ENCODE results near the gene LHFPL6.
A peak's percentile ranks its signal among the peaks of the same experiment; 100 is the strongest.

The LHFPL6 gene

GRCh38 chr13:39612023-39612637 lies 9.1 kb upstream of the LHFPL6 start:
- Histone ChIP-seq H3K4me3 (ENCODE audit: low read depth in 1 of 2, low read length in 1 of 2) (no peak overlapping the region), H3K9me3 (no peaks in the 10 kb centered on the region), H3K4me1 (ENCODE audit: control insufficient read depth in 1 of 2, insufficient read depth in 1 of 2, low read depth in 1 of 2, low read length in 1 of 2) (no peaks in the 10 kb centered on the region), H3K27ac (no peak overlapping the region), H3K27me3 (no peaks in the 10 kb centered on the region), H3K36me3 (no peaks in the 10 kb centered on the region)
- TF ChIP-seq CTCF (IDR thresholded peaks at IDR 0.05), result peak; percentile 25

- Histone ChIP-seq H3K4me1 (ENCODE audit: control insufficient read depth in 1 of 2, insufficient read depth in 1 of 2, low read depth in 1 of 2, low read length in 1 of 2) (peaks cover 0 to 6% of the 10 kb centered on the region in 2 experiments), H3K4me3 (ENCODE audit: low read depth in 1 of 2, low read length in 1 of 2) (no peak overlapping the region), H3K27ac (no peak overlapping the region), H3K36me3 (no peaks in the 10 kb centered on the region), H3K9me3 (no peaks in the 10 kb centered on the region), H3K27me3 (peaks cover 37% of the 10 kb centered on the region)
- no peak for TF ChIP-seq CTCF (IDR thresholded peaks at IDR 0.05)
These were observed 4.9 kb upstream of the LHFPL6 start for GRCh38 chr13:39607876-39608275.

- TF ChIP-seq CTCF (IDR thresholded peaks at IDR 0.05), result no peak
- Histone ChIP-seq H3K9me3 (no peaks in the 10 kb centered on the region), H3K27ac (no peak overlapping the region), H3K36me3 (no peaks in the 10 kb centered on the region), H3K4me3 (ENCODE audit: low read depth in 1 of 2, low read length in 1 of 2) (no peak overlapping the region), H3K4me1 (ENCODE audit: control insufficient read depth in 1 of 2, insufficient read depth in 1 of 2, low read depth in 1 of 2, low read length in 1 of 2) (peaks cover 0 to 11% of the 10 kb centered on the region in 2 experiments), H3K27me3 (peaks cover 58% of the 10 kb centered on the region)
These were observed 2.8 kb upstream of the LHFPL6 start for GRCh38 chr13:39605677-39606320.

- no peak for TF ChIP-seq CTCF (IDR thresholded peaks at IDR 0.05)
- no peak overlapping the region for H3K4me3 ChIP-seq (ENCODE audit: low read depth in 1 of 2, low read length in 1 of 2)
- H3K4me1 ChIP-seq (ENCODE audit: control insufficient read depth in 1 of 2, insufficient read depth in 1 of 2, low read depth in 1 of 2, low read length in 1 of 2), result peaks cover 0 to 11% of the 10 kb centered on the region in 2 experiments
These were observed 1.8 kb upstream of the LHFPL6 start for GRCh38 chr13:39604756-39605155.

GRCh38 chr13:39603424-39603947 lies 493 bp upstream of the LHFPL6 start:
- TF ChIP-seq CTCF (IDR thresholded peaks at IDR 0.05), result no peak
- Histone ChIP-seq H3K27me3 (peaks cover 75% of the 10 kb centered on the region), H3K36me3 (no peaks in the 10 kb centered on the region), H3K27ac (no peak overlapping the region), H3K4me1 (ENCODE audit: control insufficient read depth in 1 of 2, insufficient read depth in 1 of 2, low read depth in 1 of 2, low read length in 1 of 2) (peaks cover 0 to 11% of the 10 kb centered on the region in 2 experiments), H3K4me3 (ENCODE audit: low read depth in 1 of 2, low read length in 1 of 2) (no peak overlapping the region), H3K9me3 (no peaks in the 10 kb centered on the region)

More at GRCh38 chr13:39604756-39605155, 1.8 kb upstream of the LHFPL6 start:
- Histone ChIP-seq H3K9me3 (no peaks in the 10 kb centered on the region), H3K27ac (no peak overlapping the region), H3K27me3 (peaks cover 68% of the 10 kb centered on the region), H3K36me3 (no peaks in the 10 kb centered on the region)
